GM18508 (cell line): Measurements from ENCODE around the gene RTF1.

ENCODE experiments used
- ATAC-seq: cut with Tn5 transposase; IDR thresholded peaks from one replicate; pipeline ENCODE4 v1.9.1; 2021; ENCODE audit warnings: moderate number of reproducible peaks; ENCODE audit not compliant: insufficient read depth, unreplicated experiment

RTF1 gene

GRCh38 chr15:41502795-41503668 is 86.1 kb downstream of the RTF1 start:
- no peak for ATAC-seq

GRCh38 chr15:41503669-41504010 is 86.7 kb downstream of the RTF1 start:
- ATAC-seq: no peak

GRCh38 chr15:41504751-41505492 is 88.0 kb downstream of the RTF1 start:
- ATAC-seq: no peak

GRCh38 chr15:41505776-41506175 is 88.9 kb downstream of the RTF1 start:
- no peak for ATAC-seq

GRCh38 chr15:41506796-41507341 is 90.0 kb downstream of the RTF1 start:
- ATAC-seq: no peak

GRCh38 chr15:41507820-41508290 is 91.0 kb downstream of the RTF1 start:
- no peak for ATAC-seq

- ATAC-seq: no peak
These were observed 93.8 kb downstream of the RTF1 start for GRCh38 chr15:41510728-41511127.

- ATAC-seq: no peak
These were observed 94.5 kb downstream of the RTF1 start for GRCh38 chr15:41511331-41511898.

- no peak for ATAC-seq
These were observed 95.0 kb downstream of the RTF1 start for GRCh38 chr15:41511899-41512369.

GRCh38 chr15:41512512-41512939 is 95.6 kb downstream of the RTF1 start:
- no peak for ATAC-seq

GRCh38 chr15:41512940-41513505 is 96.1 kb downstream of the RTF1 start:
- no peak for ATAC-seq

- no peak for ATAC-seq
These were observed 96.8 kb downstream of the RTF1 start, which contains the start of gene LTK for GRCh38 chr15:41513506-41514227. TSS of gene LTK (minus strand) at chr15:41513827. CDS start at chr15:41513709, 118 bp downstream.

- no peak for ATAC-seq
These were observed 101.1 kb downstream of the RTF1 start for GRCh38 chr15:41517895-41518449.

GRCh38 chr15:41520636-41521035 is 103.7 kb downstream of the RTF1 start:
- ATAC-seq: no peak

- ATAC-seq: no peak
These were observed 104.7 kb downstream of the RTF1 start for GRCh38 chr15:41521614-41522013.

- no peak for ATAC-seq
These were observed 106.2 kb downstream of the RTF1 start for GRCh38 chr15:41523097-41523496.

GRCh38 chr15:41530363-41530956 is 113.6 kb downstream of the RTF1 start:
- ATAC-seq: no peak
